ENCODE measurements around the gene FOXL2. TPM values are rescaled to one million over a fixed set of nuclear protein-coding genes. Genes with fewer than 3 reads are reported as not detected.
A peak's percentile ranks its signal among the peaks of the same experiment; 100 is the strongest.
"Not testable (repeated sequence)": the region's sequence is repeated elsewhere in the genome, so short reads cannot be mapped to it uniquely, and the experiment has no call there.

Gene FOXL2
- total RNA-seq, 2 experiments from 2014 or later = not detected

- Mint-ChIP-seq H3K36me3 (ENCODE audit: low read depth) (no peaks in the 10 kb centered on the region), H3K4me3 (no peak overlapping the region), H3K27ac (no peak overlapping the region), H3K27me3 (ENCODE audit: low read depth) (peaks cover 74% of the 10 kb centered on the region), H3K9me3 (ENCODE audit: insufficient read depth) (no peaks in the 10 kb centered on the region), H3K4me1 (ENCODE audit: low read depth) (peaks cover 33% of the 10 kb centered on the region)
- DNase-seq = no peak
- no peak for ATAC-seq
- ChIA-PET POLR2A (no interaction called here), CTCF (interaction anchor here (0.7 to 2.9 kb wide), 27 partner anchors 8 to 757 kb away, joined by 3 to 48 read pairs (median 5); partner anchors contain the start of genes CEP70, FOXL2 and FOXL2NB)
Measured at GRCh38 chr3:138936741-138937689, 9.9 kb downstream of the FOXL2 start.

GRCh38 chr3:138935863-138936740 lies 10.8 kb downstream of the FOXL2 start:
- CTCF ChIA-PET = interaction anchor here (0.6 to 2.9 kb wide), 40 partner anchors 9 to 756 kb away, joined by 3 to 48 read pairs (median 4); partner anchors contain the start of genes CEP70, FOXL2 and FOXL2NB

GRCh38 chr3:138935505-138935862 lies 11.5 kb downstream of the FOXL2 start:
- ChIA-PET POLR2A (interaction anchor here (0.8 to 1.1 kb wide), 2 partner anchors 13 to 454 kb away, joined by 3 read pairs; partner anchors contain the start of gene COPB2), CTCF (interaction anchor here (0.7 to 4.5 kb wide), 35 partner anchors 9 to 756 kb away, joined by 3 to 56 read pairs (median 4); partner anchors contain the start of genes CEP70, FOXL2 and FOXL2NB)
- Mint-ChIP-seq H3K36me3 (ENCODE audit: low read depth) (no peaks in the 10 kb centered on the region), H3K4me1 (ENCODE audit: low read depth) (peaks cover 33% of the 10 kb centered on the region), H3K27ac (no peak overlapping the region), H3K9me3 (ENCODE audit: insufficient read depth) (no peaks in the 10 kb centered on the region), H3K27me3 (ENCODE audit: low read depth) (peaks cover 63% of the 10 kb centered on the region), H3K4me3 (peak overlapping the region; percentile 61)
- ATAC-seq = no peak
- DNase-seq = no peak

More at GRCh38 chr3:138935863-138936740, 10.8 kb downstream of the FOXL2 start:
- H3K4me3 Mint-ChIP-seq = peak overlapping the region; percentile 61
- peaks cover 68% of the 10 kb centered on the region for H3K27me3 Mint-ChIP-seq (ENCODE audit: low read depth)
- H3K9me3 Mint-ChIP-seq (ENCODE audit: insufficient read depth) = no peaks in the 10 kb centered on the region
- no peaks in the 10 kb centered on the region for H3K36me3 Mint-ChIP-seq (ENCODE audit: low read depth)
- ATAC-seq (peak; percentile 78), DNase-seq (peak; percentile 65)
- no peak overlapping the region for H3K27ac Mint-ChIP-seq
- H3K4me1 Mint-ChIP-seq (ENCODE audit: low read depth) = peaks cover 33% of the 10 kb centered on the region
- POLR2A ChIA-PET = interaction anchor here (0.8 to 1.1 kb wide), 2 partner anchors 12 to 453 kb away, joined by 3 read pairs; partner anchors contain the start of gene COPB2

- CTCF ChIA-PET = interaction anchor here (1.0 to 4.5 kb wide), 6 partner anchors 11 to 395 kb away, joined by 3 to 56 read pairs (median 8); partner anchors contain the start of gene CEP70
- no peak for ATAC-seq
- no peak overlapping the region for H3K4me3 Mint-ChIP-seq
- DNase-seq = no peak
- peaks cover 53% of the 10 kb centered on the region for H3K27me3 Mint-ChIP-seq (ENCODE audit: low read depth)
- H3K9me3 Mint-ChIP-seq (ENCODE audit: insufficient read depth) = no peaks in the 10 kb centered on the region
- no peaks in the 10 kb centered on the region for H3K36me3 Mint-ChIP-seq (ENCODE audit: low read depth)
- peaks cover 30% of the 10 kb centered on the region for H3K4me1 Mint-ChIP-seq (ENCODE audit: low read depth)
- H3K27ac Mint-ChIP-seq = no peak overlapping the region
- POLR2A ChIA-PET = no interaction called here
Measured at GRCh38 chr3:138933981-138934691, 12.8 kb downstream of the FOXL2 start.

GRCh38 chr3:138933068-138933668 lies 13.8 kb downstream of the FOXL2 start:
- Mint-ChIP-seq H3K4me1 (ENCODE audit: low read depth) (peaks cover 22% of the 10 kb centered on the region), H3K9me3 (ENCODE audit: insufficient read depth) (no peaks in the 10 kb centered on the region), H3K27ac (no peak overlapping the region), H3K36me3 (ENCODE audit: low read depth) (no peaks in the 10 kb centered on the region), H3K27me3 (ENCODE audit: low read depth) (peaks cover 45% of the 10 kb centered on the region), H3K4me3 (no peak overlapping the region)
- DNase-seq = no peak
- ChIA-PET CTCF (interaction anchor here (0.8 to 4.5 kb wide), 4 partner anchors 10 to 396 kb away, joined by 3 to 56 read pairs (median 8); no protein-coding TSS in a partner anchor), POLR2A (no interaction called here)
- no peak for ATAC-seq

- no peaks in the 10 kb centered on the region for H3K36me3 Mint-ChIP-seq (ENCODE audit: low read depth)
- no peaks in the 10 kb centered on the region for H3K4me1 Mint-ChIP-seq (ENCODE audit: low read depth)
- ChIA-PET POLR2A (no interaction called here), CTCF (interaction anchor here (1.3 kb wide), 1 partner anchor 13 kb away, joined by 4 read pairs; no protein-coding TSS in a partner anchor)
- H3K9me3 Mint-ChIP-seq (ENCODE audit: insufficient read depth) = no peaks in the 10 kb centered on the region
- peaks cover 11% of the 10 kb centered on the region for H3K27me3 Mint-ChIP-seq (ENCODE audit: low read depth)
- H3K4me3 Mint-ChIP-seq = no peak overlapping the region
- DNase-seq (no peak), ATAC-seq (no peak)
- no peak overlapping the region for H3K27ac Mint-ChIP-seq
Measured at GRCh38 chr3:138928727-138929372, 18.1 kb downstream of the FOXL2 start.

- no peaks in the 10 kb centered on the region for H3K4me1 Mint-ChIP-seq (ENCODE audit: low read depth)
- H3K27me3 Mint-ChIP-seq (ENCODE audit: low read depth) = peaks cover 8% of the 10 kb centered on the region
- peak; percentile 90 for DNase-seq
- H3K36me3 Mint-ChIP-seq (ENCODE audit: low read depth) = no peaks in the 10 kb centered on the region
- no peaks in the 10 kb centered on the region for H3K9me3 Mint-ChIP-seq (ENCODE audit: insufficient read depth)
- H3K4me3 Mint-ChIP-seq = no peak overlapping the region
- POLR2A ChIA-PET = no interaction called here
- peak; percentile 83 for ATAC-seq
- no peak overlapping the region for H3K27ac Mint-ChIP-seq
- CTCF ChIA-PET = interaction anchor here (0.6 to 6.3 kb wide), 62 partner anchors 9 to 854 kb away, joined by 3 to 58 read pairs (median 4); partner anchors contain the start of genes CEP70 and ESYT3
Measured at GRCh38 chr3:138923531-138923994, 23.4 kb downstream of the FOXL2 start.

- H3K9me3 Mint-ChIP-seq (ENCODE audit: insufficient read depth); H3K36me3 Mint-ChIP-seq (ENCODE audit: low read depth); H3K27ac Mint-ChIP-seq; H3K4me1 Mint-ChIP-seq (ENCODE audit: low read depth); ATAC-seq; H3K4me3 Mint-ChIP-seq; DNase-seq; POLR2A ChIA-PET: not testable (repeated sequence)
- peaks cover 15% of the 10 kb centered on the region for H3K27me3 Mint-ChIP-seq (ENCODE audit: low read depth)
- CTCF ChIA-PET = interaction anchor here (1.0 to 6.3 kb wide), 22 partner anchors 11 to 510 kb away, joined by 3 to 58 read pairs (median 6); partner anchors contain the start of genes CEP70 and ESYT3
Measured at GRCh38 chr3:138922400-138922799, 24.5 kb downstream of the FOXL2 start.

- no peaks in the 10 kb centered on the region for H3K36me3 Mint-ChIP-seq (ENCODE audit: low read depth)
- POLR2A ChIA-PET = no interaction called here
- no peak for DNase-seq
- no peak overlapping the region for H3K4me3 Mint-ChIP-seq
- H3K27me3 Mint-ChIP-seq (ENCODE audit: low read depth) = peaks cover 19% of the 10 kb centered on the region
- H3K4me1 Mint-ChIP-seq (ENCODE audit: low read depth) = no peaks in the 10 kb centered on the region
- CTCF ChIA-PET = interaction anchor here (1.5 to 6.3 kb wide), 8 partner anchors 11 to 503 kb away, joined by 5 to 58 read pairs (median 28); partner anchors contain the start of gene CEP70
- H3K9me3 Mint-ChIP-seq (ENCODE audit: insufficient read depth) = no peaks in the 10 kb centered on the region
- no peak for ATAC-seq
- no peak overlapping the region for H3K27ac Mint-ChIP-seq
Measured at GRCh38 chr3:138921316-138922292, 25.3 kb downstream of the FOXL2 start.

Measured in activated CD8-positive, alpha-beta T cell treated with anti-CD3 and anti-CD28 coated beads, Interleukin-2, amount 10 ng/mL, durations not matched to agents 7 days and 5 days (primary cell).